Measurements from ENCODE around the gene HNRNPA0. TPM values are rescaled to one million over a fixed set of nuclear protein-coding genes. Genes with fewer than 3 reads are reported as not detected.

HNRNPA0 gene
- total and polyA plus RNA-seq, 2 of the 4 experiments (the other 2 are of a cell fraction): 5.2 to 12.2 TPM

DNA sequence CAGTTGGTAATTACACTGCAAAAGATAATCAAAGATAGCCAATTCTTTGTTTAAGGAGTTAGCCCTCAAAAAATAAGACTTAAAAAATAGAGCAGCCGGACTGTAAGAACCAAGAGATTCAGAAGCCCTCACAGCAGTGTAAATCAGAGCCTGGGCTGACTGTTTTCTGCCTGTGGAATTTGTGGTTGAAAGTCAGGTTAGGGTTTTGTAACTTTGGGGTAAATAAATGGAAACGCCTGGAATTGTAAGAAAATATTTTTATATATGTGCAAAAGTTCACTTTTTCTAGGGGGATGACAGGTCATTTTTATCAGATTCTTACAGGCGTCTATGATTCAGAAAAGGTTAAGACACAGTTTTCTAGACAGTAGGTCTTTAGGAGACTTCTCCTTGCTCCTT, 53.9 kb downstream of the HNRNPA0 start:
- in situ Hi-C loops (cut with MboI; ENCODE audit: low sequenced_read_pairs): no loop called here
- Histone ChIP-seq H2AK9ac (replicated peaks; ENCODE audit: low read depth, low read length, poor library complexity) (no peak overlapping the region), H3K4me1 (ENCODE audit: control insufficient read depth, insufficient read depth, low read length) (peaks cover 2% of the 10 kb centered on the region; the same call in 1 of the 2 replicates), H4K91ac (ENCODE audit: insufficient read depth, low read depth, low read length) (no peak overlapping the region), H3K27ac (ENCODE audit: insufficient read depth, low read length) (no peak overlapping the region), H2AK5ac (ENCODE audit: low read depth, low read length) (no peak overlapping the region), H4K20me1 (ENCODE audit: insufficient read depth, low read length) (no peaks in the 10 kb centered on the region), H4K5ac (ENCODE audit: low read depth, low read length) (no peak overlapping the region), H3K4me3 (ENCODE audit: insufficient read depth, low read depth, low read length) (no peak overlapping the region), H2BK5ac (ENCODE audit: low read depth, low read length, poor library complexity, severe bottlenecking) (no peak overlapping the region), H3K4ac (ENCODE audit: low read depth, low read length) (no peak overlapping the region), H2BK20ac (ENCODE audit: low read depth, low read length) (no peak overlapping the region), H3K9me3 (ENCODE audit: control insufficient read depth, insufficient read depth, low read length) (no peaks in the 10 kb centered on the region), H3K18ac (ENCODE audit: low read depth, low read length) (no peak overlapping the region), H3K9ac (ENCODE audit: low read depth, low read length) (no peak overlapping the region), H2BK15ac (ENCODE audit: low read depth, low read length) (no peak overlapping the region), H3K23ac (ENCODE audit: low read depth, low read length) (no peak overlapping the region), H2BK120ac (ENCODE audit: low read depth, low read length) (no peak overlapping the region), H3K4me2 (ENCODE audit: low read depth, low read length) (no peak overlapping the region), H3K9me1 (ENCODE audit: insufficient read depth, low read length) (0 out of 2 replicates have a peak, but pooled peaks cover 3% of the 10 kb centered on the region), H3K36me3 (ENCODE audit: control insufficient read depth, insufficient read depth, low read length) (no peaks in the 10 kb centered on the region), H3K14ac (replicated peaks; ENCODE audit: low read depth, low read length) (no peak overlapping the region), H3K27me3 (ENCODE audit: control insufficient read depth, insufficient read depth, low read length) (no peaks in the 10 kb centered on the region), H3K79me1 (ENCODE audit: low read depth in 1 of 2, low read length in 2 of 2) (no peaks in the 10 kb centered on the region), H3K56ac (ENCODE audit: extremely low read depth, insufficient read depth, low read length) (no peak overlapping the region), H4K8ac (ENCODE audit: low read depth in 2 of 2, low read length in 2 of 2) (no peak overlapping the region), H2AFZ (replicated peaks; ENCODE audit: low read length, poor library complexity) (no peak overlapping the region)
- no TSS peak for BruUV-seq (replicated peaks)
- CTCF ChIA-PET: interaction anchor here (0.6 kb wide), 1 partner anchor 16 kb away, joined by 3 read pairs; no protein-coding TSS in a partner anchor
- no peak for ATAC-seq (ENCODE audit: low read depth)
- WGBS, 2 experiments (ENCODE audit: extremely low coverage in 2 of 2, insufficient read length in 1 of 2): no CpG with 5 or more reads among the region's 3 CpGs
- intact Hi-C loops (cut with micrococcal nuclease): no loop called here
- DNase-seq: peak; percentile 13
- dilution Hi-C loops (cut with HindIII; ENCODE audit: low sequenced_read_pairs, unreplicated experiment): no loop called here
- POLR2A ChIA-PET (ENCODE audit: unreplicated experiment): no interaction called here
- TF ChIP-seq SMC3 (IDR thresholded peaks at IDR 0.05; ENCODE audit: low read depth, low read length) (no peak), RAD21 (IDR thresholded peaks at IDR 0.05; ENCODE audit: low read length) (no peak), POLR2A (IDR thresholded peaks at IDR 0.05; ENCODE audit: low read depth, low read length) (no peak), ELK1 (IDR thresholded peaks at IDR 0.05; ENCODE audit: borderline replicate concordance, low read depth, low read length) (no peak), NFE2L2 (IDR thresholded peaks at IDR 0.05; ENCODE audit: low read depth, low read length) (no peak), CTCF (conservative IDR thresholded peaks at IDR 0.05; ENCODE audit: low read depth, low read length) (no peak), MXI1 (IDR thresholded peaks at IDR 0.05; ENCODE audit: borderline replicate concordance, low read depth, low read length) (no peak), FOS (IDR thresholded peaks at IDR 0.05; ENCODE audit: low read depth, low read length) (no peak), MAZ (IDR thresholded peaks at IDR 0.05; ENCODE audit: borderline replicate concordance, low read depth, low read length) (no peak), RCOR1 (IDR thresholded peaks at IDR 0.05; ENCODE audit: insufficient replicate concordance, low read length) (no peak), RFX5 (IDR thresholded peaks at IDR 0.05; ENCODE audit: low read depth, low read length) (no peak), CHD1 (IDR thresholded peaks at IDR 0.05; ENCODE audit: low read depth, low read length) (no peak), BHLHE40 (IDR thresholded peaks at IDR 0.05; ENCODE audit: low read depth, low read length) (no peak)

Measured in IMR-90 (cell line).